Breast epithelium (tissue), 3 donors: ENCODE data around the gene PNPO.

ENCODE experiments used
- POLR2A ChIP-seq: fragments of 450-650 bp; IDR thresholded peaks from one replicate; pipeline ENCODE4 v1.6.1; 2016; ENCODE audit warnings: antibody characterized with exemption, mild to moderate bottlenecking, moderate library complexity
- POLR2AphosphoS5 ChIP-seq, 3 donors: sonication (generic); formaldehyde crosslinking; IDR thresholded peaks; one replicate each; pipeline ENCODE4 v1.6.1; 2017; ENCODE audit warnings: antibody characterized with exemption in 3 of 3
- TF ChIP-seq, protein P1 (sequence below), 3 donors: fragments of 450-650 bp; IDR thresholded peaks; one replicate each; pipeline ENCODE4 v1.5.1; 2016 to 2017; ENCODE audit warnings: antibody characterized with exemption in 3 of 3, mild to moderate bottlenecking in 3 of 3, moderate library complexity in 3 of 3

- TF ChIP-seq, protein P1, sequence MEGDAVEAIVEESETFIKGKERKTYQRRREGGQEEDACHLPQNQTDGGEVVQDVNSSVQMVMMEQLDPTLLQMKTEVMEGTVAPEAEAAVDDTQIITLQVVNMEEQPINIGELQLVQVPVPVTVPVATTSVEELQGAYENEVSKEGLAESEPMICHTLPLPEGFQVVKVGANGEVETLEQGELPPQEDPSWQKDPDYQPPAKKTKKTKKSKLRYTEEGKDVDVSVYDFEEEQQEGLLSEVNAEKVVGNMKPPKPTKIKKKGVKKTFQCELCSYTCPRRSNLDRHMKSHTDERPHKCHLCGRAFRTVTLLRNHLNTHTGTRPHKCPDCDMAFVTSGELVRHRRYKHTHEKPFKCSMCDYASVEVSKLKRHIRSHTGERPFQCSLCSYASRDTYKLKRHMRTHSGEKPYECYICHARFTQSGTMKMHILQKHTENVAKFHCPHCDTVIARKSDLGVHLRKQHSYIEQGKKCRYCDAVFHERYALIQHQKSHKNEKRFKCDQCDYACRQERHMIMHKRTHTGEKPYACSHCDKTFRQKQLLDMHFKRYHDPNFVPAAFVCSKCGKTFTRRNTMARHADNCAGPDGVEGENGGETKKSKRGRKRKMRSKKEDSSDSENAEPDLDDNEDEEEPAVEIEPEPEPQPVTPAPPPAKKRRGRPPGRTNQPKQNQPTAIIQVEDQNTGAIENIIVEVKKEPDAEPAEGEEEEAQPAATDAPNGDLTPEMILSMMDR (IDR thresholded peaks at IDR 0.05), result no peak
- no peak for TF ChIP-seq POLR2A
- TF ChIP-seq POLR2AphosphoS5 (IDR thresholded peaks at IDR 0.05), result no peak
Measured at GRCh38 chr17:47983492-47984223, 42.3 kb downstream of the PNPO start.
